LNCaP clone FGC (cell line): ENCODE data around the gene MYL10.

Source experiments
- DNase-seq: peaks from one replicate; pipeline ENCODE4 v3.0.0-alpha.2; 2011; ENCODE audit warnings: low read depth
- H3K4me3 ChIP-seq: 2 replicates; pipeline ENCODE4 v1.5.1; 2011; ENCODE audit warnings: mild to moderate bottlenecking, low read depth, low read length, control low read depth
- CTCF ChIP-seq: IDR thresholded peaks from 2 replicates; pipeline ENCODE4 v1.5.1; 2012; ENCODE audit warnings: mild to moderate bottlenecking; ENCODE audit not compliant: control insufficient read depth, insufficient read depth; ENCODE audit errors: extremely low read depth

The MYL10 gene

GRCh38 chr7:101586078-101586905, 42.8 kb downstream of the MYL10 start:
- DNase-seq, result no peak
- no peak overlapping the region for H3K4me3 ChIP-seq
- TF ChIP-seq CTCF, result no peak

GRCh38 chr7:101582971-101583370, 46.1 kb downstream of the MYL10 start:
- no peak for DNase-seq
- no peak for TF ChIP-seq CTCF
- no peak overlapping the region for H3K4me3 ChIP-seq

- DNase-seq, result no peak
- no peak overlapping the region for H3K4me3 ChIP-seq
- no peak for TF ChIP-seq CTCF
Observed at GRCh38 chr7:101581891-101582290, 47.2 kb downstream of the MYL10 start.

GRCh38 chr7:101580596-101580995, 48.5 kb downstream of the MYL10 start:
- no peak for DNase-seq
- no peak overlapping the region for H3K4me3 ChIP-seq
- no peak for TF ChIP-seq CTCF

- H3K4me3 ChIP-seq, result no peak overlapping the region
- TF ChIP-seq CTCF, result no peak
- DNase-seq, result no peak
Observed at GRCh38 chr7:101578552-101578951, 50.5 kb downstream of the MYL10 start.

GRCh38 chr7:101576998-101577397, 52.1 kb downstream of the MYL10 start:
- no peak for TF ChIP-seq CTCF
- DNase-seq, result no peak
- H3K4me3 ChIP-seq, result no peak overlapping the region

- TF ChIP-seq CTCF, result no peak
- DNase-seq, result no peak
Observed at GRCh38 chr7:101575721-101576120, 53.4 kb downstream of the MYL10 start.

More at GRCh38 chr7:101575721-101576120, 53.4 kb downstream of the MYL10 start:
- no peak overlapping the region for H3K4me3 ChIP-seq
